ENCODE results near the gene SPRED1. TPM values are rescaled to one million over a fixed set of nuclear protein-coding genes. Genes with fewer than 3 reads are reported as not detected.

SPRED1 gene
- polyA plus RNA-seq, 3 donors, result 2.5 to 3.3 (median 3.2) TPM

GRCh38 chr15:38216763-38217162 is 35.9 kb upstream of the SPRED1 start:
- no peak overlapping the region for H3K4me3 ChIP-seq (replicated peaks in 1 of 3; ENCODE audit: low read depth in 2 of 3, low read length in 3 of 3)
- H3K4me2 ChIP-seq (replicated peaks; ENCODE audit: extremely low read depth, low read length, poor library complexity, severe bottlenecking), result no peak overlapping the region
- TF ChIP-seq CTCF (IDR thresholded peaks at IDR 0.05), result no peak
- no peaks in the 10 kb centered on the region for H3K9me3 ChIP-seq (replicated peaks in 1 of 2; ENCODE audit: control insufficient read depth in 1 of 2, insufficient read depth in 1 of 2, low read length in 2 of 2)
- Mint-ChIP-seq H3K4me1 (no peaks in the 10 kb centered on the region), H3K9me3 (no peaks in the 10 kb centered on the region), H3K36me3 (no peaks in the 10 kb centered on the region), H3K27ac (no peak overlapping the region), H3K4me3 (no peak overlapping the region), H3K27me3 (ENCODE audit: low read depth in 3 of 3) (peaks cover 4 to 17% (median 13%) of the 10 kb centered on the region in 3 donors)
- peaks cover 2% of the 10 kb centered on the region in 2 donors for H3K27me3 ChIP-seq (ENCODE audit: control insufficient read depth in 2 of 2, insufficient read depth in 2 of 2, low read length in 2 of 2)
- H4K20me1 ChIP-seq (ENCODE audit: insufficient read depth, low read length), result no peaks in the 10 kb centered on the region
- no peak overlapping the region for H3K27ac ChIP-seq (ENCODE audit: low read depth in 1 of 2, low read length in 2 of 2)
- no peak overlapping the region for H3K9ac ChIP-seq (ENCODE audit: insufficient read depth, low read length, poor library complexity, severe bottlenecking)
- DNase-seq, result no peak
- H3K4me1 ChIP-seq (ENCODE audit: control insufficient read depth in 1 of 2, insufficient read depth in 2 of 2, low read length in 2 of 2), result no peaks in the 10 kb centered on the region
- H2AFZ ChIP-seq (ENCODE audit: insufficient read depth, low read depth, low read length, poor library complexity, severe bottlenecking), result no peak overlapping the region
- intact Hi-C loops (cut with micrococcal nuclease), result no loop called here
- no peaks in the 10 kb centered on the region for H3K79me2 ChIP-seq (ENCODE audit: insufficient read depth, low read length)
- WGBS (ENCODE audit: insufficient coverage), result 80% methylated on average over 1 of the region's 4 CpGs
- no peaks in the 10 kb centered on the region for H3K36me3 ChIP-seq (replicated peaks in 1 of 2; ENCODE audit: control insufficient read depth in 1 of 2, insufficient read depth in 2 of 2, low read length in 2 of 2)

- Mint-ChIP-seq H3K4me1 (no peaks in the 10 kb centered on the region), H3K27me3 (ENCODE audit: low read depth in 3 of 3) (peaks cover 4 to 16% (median 13%) of the 10 kb centered on the region in 3 donors), H3K4me3 (no peak overlapping the region), H3K9me3 (no peaks in the 10 kb centered on the region), H3K36me3 (no peaks in the 10 kb centered on the region), H3K27ac (no peak overlapping the region)
- Histone ChIP-seq H4K20me1 (ENCODE audit: insufficient read depth, low read length) (no peaks in the 10 kb centered on the region), H3K27me3 (ENCODE audit: control insufficient read depth in 2 of 2, insufficient read depth in 2 of 2, low read length in 2 of 2) (peaks cover 2% of the 10 kb centered on the region in 2 donors), H3K4me2 (replicated peaks; ENCODE audit: extremely low read depth, low read length, poor library complexity, severe bottlenecking) (no peak overlapping the region), H3K9me3 (replicated peaks in 1 of 2; ENCODE audit: control insufficient read depth in 1 of 2, insufficient read depth in 1 of 2, low read length in 2 of 2) (no peaks in the 10 kb centered on the region), H3K27ac (ENCODE audit: low read depth in 1 of 2, low read length in 2 of 2) (no peak overlapping the region), H2AFZ (ENCODE audit: insufficient read depth, low read depth, low read length, poor library complexity, severe bottlenecking) (no peak overlapping the region), H3K4me1 (ENCODE audit: control insufficient read depth in 1 of 2, insufficient read depth in 2 of 2, low read length in 2 of 2) (no peaks in the 10 kb centered on the region), H3K36me3 (replicated peaks in 1 of 2; ENCODE audit: control insufficient read depth in 1 of 2, insufficient read depth in 2 of 2, low read length in 2 of 2) (no peaks in the 10 kb centered on the region), H3K9ac (ENCODE audit: insufficient read depth, low read length, poor library complexity, severe bottlenecking) (no peak overlapping the region), H3K4me3 (replicated peaks in 1 of 3; ENCODE audit: low read depth in 2 of 3, low read length in 3 of 3) (no peak overlapping the region), H3K79me2 (ENCODE audit: insufficient read depth, low read length) (no peaks in the 10 kb centered on the region)
- intact Hi-C loops (cut with micrococcal nuclease), result no loop called here
- no peak for DNase-seq
- no CpG with 5 or more reads among the region's 3 CpGs for WGBS (ENCODE audit: insufficient coverage)
- no peak for TF ChIP-seq CTCF (IDR thresholded peaks at IDR 0.05)
Observed at GRCh38 chr15:38217191-38217595, 35.4 kb upstream of the SPRED1 start.

Data from CD14-positive monocyte (primary cell).